Lung (tissue), 12 donors: ENCODE measurements around the gene GALNS. TPM values are rescaled to one million over a fixed set of nuclear protein-coding genes. Genes with fewer than 3 reads are reported as not detected.

ENCODE experiments used
- ATAC-seq: fragments of 200-7000 bp; cut with Tn5 transposase; one replicate; pipeline ENCODE4 v1.9.1; 2020; ENCODE audit warnings: moderate number of reproducible peaks; ENCODE audit not compliant: insufficient read depth, low FRiP score
- DNase-seq, 3 donors: peaks; one replicate each; pipeline ENCODE4 v3.0.0-alpha.2; 2013 to 2017
- H3K27ac ChIP-seq, 2 donors: one replicate each; pipeline ENCODE4 v1.5.1; 2013; ENCODE audit warnings: mild to moderate bottlenecking in 2 of 2, moderate library complexity in 2 of 2, control low read depth in 1 of 2, inconsistent platforms in 1 of 2, low read depth in 1 of 2, low read length in 1 of 2
- H3K27me3 ChIP-seq, 3 donors: one replicate each; pipeline ENCODE4 v1.5.1; 2013; ENCODE audit warnings: low read length in 2 of 3; ENCODE audit not compliant: control insufficient read depth in 3 of 3, insufficient read depth in 3 of 3
- H3K36me3 ChIP-seq, 4 donors: one replicate each; pipeline ENCODE4 v1.5.1; 2013; ENCODE audit warnings: low read length in 4 of 4, mild to moderate bottlenecking in 1 of 4, moderate library complexity in 1 of 4; ENCODE audit not compliant: control insufficient read depth in 4 of 4, insufficient read depth in 4 of 4
- H3K4me1 ChIP-seq, 5 donors: one replicate each; pipeline ENCODE4 v1.5.1; 2013; ENCODE audit warnings: low read length in 5 of 5, mild to moderate bottlenecking in 2 of 5, moderate library complexity in 1 of 5; ENCODE audit not compliant: control insufficient read depth in 5 of 5, insufficient read depth in 5 of 5
- H3K4me3 ChIP-seq: one replicate; pipeline ENCODE4 v1.5.1; 2013; ENCODE audit warnings: mild to moderate bottlenecking, control low read depth, moderate library complexity
- H3K9ac ChIP-seq, 2 donors: one replicate each; pipeline ENCODE4 v1.5.1; 2013; ENCODE audit warnings: low read length in 2 of 2, control low read depth in 1 of 2; ENCODE audit not compliant: insufficient read depth in 1 of 2
- H3K9me3 ChIP-seq, 4 donors: one replicate each; pipeline ENCODE4 v1.5.1; 2013; ENCODE audit warnings: low read length in 3 of 4, mild to moderate bottlenecking in 1 of 4, moderate library complexity in 1 of 4; ENCODE audit not compliant: control insufficient read depth in 4 of 4, insufficient read depth in 3 of 4
- WGBS, 2 donors: extraction: QIAGEN DNeasy Blood & Tissue Kit; methylation state at CpG; one replicate each; pipeline ENCODE4 v1.1.7; 2013; 5-methylcytosine and 5-hydroxymethylcytosine counted together
- polyA plus RNA-seq, 2 donors: library from polyadenylated mRNA; stranded (reverse); fragments of 200-250 nt; gene quantifications; one replicate each; pipeline ENCODE4 v1.2.1, GENCODE V29; 2013
- total RNA-seq, 2 donors: library from RNA; depleted of rRNA in 1 of 2; stranded (reverse); fragments of >200 nt in 1 of 2; gene quantifications; one replicate each; pipeline ENCODE4 v1.2.1, GENCODE V29; 2014 to 2021
- TF ChIP-seq, protein P1 (sequence below): IDR thresholded peaks from 2 replicates; pipeline ENCODE4 v1.5.1; 2012; ENCODE audit warnings: mild to moderate bottlenecking; ENCODE audit errors: control extremely low read depth, extremely low read depth
- donor health status: control.
- donor health status: control.
- donor health status: Bipolar disorder and iron deficiency.
- donor health status: healthy.
- donor health status: DM: yes; HTN: yes; CAD: no.

GALNS gene
- total and polyA plus RNA-seq, 4 donors = 21.4 to 61.9 (median 30.3) TPM

GRCh38 chr16:88885693-88886280 lies 29.0 kb upstream of the GALNS start:
- TF ChIP-seq, protein P1, sequence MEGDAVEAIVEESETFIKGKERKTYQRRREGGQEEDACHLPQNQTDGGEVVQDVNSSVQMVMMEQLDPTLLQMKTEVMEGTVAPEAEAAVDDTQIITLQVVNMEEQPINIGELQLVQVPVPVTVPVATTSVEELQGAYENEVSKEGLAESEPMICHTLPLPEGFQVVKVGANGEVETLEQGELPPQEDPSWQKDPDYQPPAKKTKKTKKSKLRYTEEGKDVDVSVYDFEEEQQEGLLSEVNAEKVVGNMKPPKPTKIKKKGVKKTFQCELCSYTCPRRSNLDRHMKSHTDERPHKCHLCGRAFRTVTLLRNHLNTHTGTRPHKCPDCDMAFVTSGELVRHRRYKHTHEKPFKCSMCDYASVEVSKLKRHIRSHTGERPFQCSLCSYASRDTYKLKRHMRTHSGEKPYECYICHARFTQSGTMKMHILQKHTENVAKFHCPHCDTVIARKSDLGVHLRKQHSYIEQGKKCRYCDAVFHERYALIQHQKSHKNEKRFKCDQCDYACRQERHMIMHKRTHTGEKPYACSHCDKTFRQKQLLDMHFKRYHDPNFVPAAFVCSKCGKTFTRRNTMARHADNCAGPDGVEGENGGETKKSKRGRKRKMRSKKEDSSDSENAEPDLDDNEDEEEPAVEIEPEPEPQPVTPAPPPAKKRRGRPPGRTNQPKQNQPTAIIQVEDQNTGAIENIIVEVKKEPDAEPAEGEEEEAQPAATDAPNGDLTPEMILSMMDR = no peak
- WGBS, 2 donors = 83 to 89% methylated on average over 27 to 28 of the region's 28 CpGs
- no peak overlapping the region for H3K4me3 ChIP-seq
- no peaks in the 10 kb centered on the region for H3K9me3 ChIP-seq
- H3K9ac ChIP-seq = no peak overlapping the region
- peaks cover 0 to 30% (median 15%) of the 10 kb centered on the region in 5 donors for H3K4me1 ChIP-seq
- H3K36me3 ChIP-seq = peaks cover 0 to 4% (median 0%) of the 10 kb centered on the region in 4 donors
- DNase-seq (no peak), ATAC-seq (no peak)
- H3K27ac ChIP-seq = no peak overlapping the region
- peaks cover 0 to 3% (median 0%) of the 10 kb centered on the region in 3 donors for H3K27me3 ChIP-seq

DNA sequence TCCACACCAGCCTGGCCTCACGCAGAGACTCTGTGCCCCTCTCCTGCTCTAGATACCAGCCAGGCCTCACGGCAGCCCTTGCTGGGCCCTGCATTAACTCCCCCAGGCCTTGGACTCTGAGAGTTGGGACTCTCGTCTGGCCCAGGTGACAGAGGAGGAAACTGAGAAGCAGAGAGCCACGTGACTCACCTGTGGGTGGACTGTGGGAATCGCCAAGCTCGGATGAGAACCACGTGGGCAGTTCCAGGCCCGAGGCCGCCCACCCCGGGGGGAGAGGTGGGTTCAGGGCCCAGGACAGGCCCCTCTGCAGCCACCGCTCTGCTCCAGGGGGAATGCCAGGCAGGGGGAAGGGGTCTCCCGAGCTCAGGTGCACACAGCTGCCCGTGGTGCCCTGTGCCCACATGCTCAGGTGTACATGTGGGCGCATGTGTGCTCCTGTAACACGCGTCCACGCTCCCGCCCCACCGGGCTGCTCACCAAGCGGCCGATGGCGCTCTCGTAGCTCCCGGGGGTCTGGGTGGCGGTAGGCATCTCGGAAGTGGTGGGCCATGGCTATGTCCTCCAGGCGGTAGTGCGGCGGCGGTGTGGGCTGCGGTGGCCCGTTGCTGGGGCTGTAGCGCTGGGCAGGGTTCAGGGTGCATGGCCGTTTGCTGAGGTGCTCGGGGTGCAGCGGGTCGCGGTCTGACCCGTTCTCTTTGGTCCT lies 28.0 kb upstream of the GALNS start:
- DNase-seq (no peak), ATAC-seq (no peak)
- H3K27me3 ChIP-seq = peaks cover 0 to 6% (median 3%) of the 10 kb centered on the region in 3 donors
- 95 to 96% methylated on average over 39 of the region's 39 CpGs for WGBS, 2 donors
- H3K9ac ChIP-seq = no peak overlapping the region
- no peak overlapping the region for H3K27ac ChIP-seq
- no peak overlapping the region for H3K4me3 ChIP-seq
- peaks cover 0 to 4% (median 0%) of the 10 kb centered on the region in 4 donors for H3K36me3 ChIP-seq
- no peaks in the 10 kb centered on the region for H3K9me3 ChIP-seq
- TF ChIP-seq, protein P1 = no peak
- H3K4me1 ChIP-seq = peaks cover 0 to 36% (median 15%) of the 10 kb centered on the region in 5 donors

DNA sequence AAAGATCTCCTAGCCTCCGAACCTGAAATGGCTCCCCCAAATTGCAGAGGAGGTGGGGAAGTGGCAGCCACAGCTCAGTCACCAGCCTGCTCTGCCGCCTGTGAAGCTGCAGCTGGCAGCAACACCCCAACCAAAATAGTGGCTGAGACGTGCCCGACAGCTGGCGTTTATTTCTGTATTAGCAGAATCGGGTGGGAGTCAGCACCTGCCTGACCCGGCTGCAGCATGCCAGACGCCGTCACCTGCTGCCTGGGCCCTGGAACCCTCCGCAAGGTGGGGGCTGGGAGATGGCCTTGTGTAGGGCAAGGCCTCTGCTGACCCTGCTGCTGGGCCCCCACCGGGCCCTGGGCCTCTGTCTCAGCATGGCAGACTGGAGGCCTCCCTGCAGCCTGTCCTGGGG lies 27.2 kb upstream of the GALNS start:
- Histone ChIP-seq H3K27ac (no peak overlapping the region), H3K9ac (no peak overlapping the region), H3K4me1 (peaks cover 0 to 36% (median 15%) of the 10 kb centered on the region in 5 donors), H3K36me3 (peaks cover 0 to 9% (median 0%) of the 10 kb centered on the region in 4 donors), H3K9me3 (peaks cover 0 to 5% (median 0%) of the 10 kb centered on the region in 4 donors), H3K4me3 (no peak overlapping the region), H3K27me3 (peaks cover 0 to 6% (median 3%) of the 10 kb centered on the region in 3 donors)
- 91 to 95% methylated on average over 11 of the region's 11 CpGs for WGBS, 2 donors
- ATAC-seq (no peak), DNase-seq (no peak)
- TF ChIP-seq, protein P1 = no peak
